ENCODE data around the gene SLC38A3.

DNA sequence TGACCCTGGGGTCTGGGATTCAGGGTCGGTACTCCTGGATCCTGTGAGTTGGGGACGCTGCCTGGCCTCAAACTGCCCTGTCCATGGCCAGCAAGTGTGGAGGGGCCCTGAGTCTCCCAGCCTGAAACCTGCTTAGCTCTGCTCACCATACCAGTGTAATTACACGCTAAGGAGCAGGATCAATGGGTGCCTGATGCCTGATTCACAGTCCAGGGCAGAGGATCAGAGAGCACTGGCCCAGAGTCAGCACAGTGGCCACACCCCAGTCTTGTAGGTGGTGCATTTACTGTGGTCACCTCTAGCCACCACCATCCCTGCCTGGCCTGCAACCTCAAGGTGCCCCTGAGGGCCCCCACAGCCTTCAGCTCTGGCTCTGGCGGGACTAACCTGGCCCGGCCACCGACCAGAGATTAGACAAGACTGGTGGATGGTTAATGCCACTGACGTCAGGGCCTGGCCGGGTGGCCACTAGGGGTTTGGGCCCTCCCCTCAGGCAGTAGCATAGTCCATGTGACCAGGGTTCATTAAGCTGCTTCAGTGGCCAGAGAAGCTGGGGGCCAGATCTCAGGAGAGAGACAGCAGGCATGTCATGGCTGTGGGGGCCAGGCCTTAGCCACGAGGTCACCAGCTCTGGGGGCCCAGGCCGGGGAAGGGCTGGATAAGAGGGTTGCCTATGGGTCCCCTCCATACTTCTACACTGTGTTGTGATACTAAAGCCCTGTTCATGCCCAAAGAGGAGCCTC is 3.3 kb upstream of the SLC38A3 start:
- TF ChIP-seq, protein P1, sequence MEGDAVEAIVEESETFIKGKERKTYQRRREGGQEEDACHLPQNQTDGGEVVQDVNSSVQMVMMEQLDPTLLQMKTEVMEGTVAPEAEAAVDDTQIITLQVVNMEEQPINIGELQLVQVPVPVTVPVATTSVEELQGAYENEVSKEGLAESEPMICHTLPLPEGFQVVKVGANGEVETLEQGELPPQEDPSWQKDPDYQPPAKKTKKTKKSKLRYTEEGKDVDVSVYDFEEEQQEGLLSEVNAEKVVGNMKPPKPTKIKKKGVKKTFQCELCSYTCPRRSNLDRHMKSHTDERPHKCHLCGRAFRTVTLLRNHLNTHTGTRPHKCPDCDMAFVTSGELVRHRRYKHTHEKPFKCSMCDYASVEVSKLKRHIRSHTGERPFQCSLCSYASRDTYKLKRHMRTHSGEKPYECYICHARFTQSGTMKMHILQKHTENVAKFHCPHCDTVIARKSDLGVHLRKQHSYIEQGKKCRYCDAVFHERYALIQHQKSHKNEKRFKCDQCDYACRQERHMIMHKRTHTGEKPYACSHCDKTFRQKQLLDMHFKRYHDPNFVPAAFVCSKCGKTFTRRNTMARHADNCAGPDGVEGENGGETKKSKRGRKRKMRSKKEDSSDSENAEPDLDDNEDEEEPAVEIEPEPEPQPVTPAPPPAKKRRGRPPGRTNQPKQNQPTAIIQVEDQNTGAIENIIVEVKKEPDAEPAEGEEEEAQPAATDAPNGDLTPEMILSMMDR (IDR thresholded peaks at IDR 0.05) = no peak
- TF ChIP-seq POLR2A (IDR thresholded peaks at IDR 0.05; ENCODE audit: low read depth) (no peak), EP300 (IDR thresholded peaks at IDR 0.05) (no peak)
